Measurements from ENCODE around the gene FOXI3.
A peak's percentile ranks its signal among the peaks of the same experiment; 100 is the strongest.

Gene FOXI3

GRCh38 chr2:88481691-88482336 is 29.3 kb upstream of the FOXI3 start:
- no peak overlapping the region for H3K4me3 ChIP-seq (ENCODE audit: insufficient read length, low read depth)
- no peak overlapping the region for H3K9ac ChIP-seq (ENCODE audit: insufficient read length, low read depth)
- no peak for TF ChIP-seq YY1 (IDR thresholded peaks at IDR 0.05; ENCODE audit: insufficient read depth, insufficient read length)
- no peak for TF ChIP-seq SUZ12 (IDR thresholded peaks at IDR 0.05; ENCODE audit: extremely low read depth, insufficient read depth, insufficient read length)
- TF ChIP-seq ZNF274 (IDR thresholded peaks at IDR 0.05; ENCODE audit: low read depth, low read length): no peak
- no peak for DNase-seq (ENCODE audit: low read depth, low spot score)
- no peaks in the 10 kb centered on the region for H3K27me3 ChIP-seq (ENCODE audit: insufficient read depth, insufficient read length)
- no peaks in the 10 kb centered on the region for H3K36me3 ChIP-seq (ENCODE audit: insufficient read depth, insufficient read length, low read length)
- no peaks in the 10 kb centered on the region for H3K9me3 ChIP-seq (ENCODE audit: insufficient read depth, low read length)
- H3K4me1 ChIP-seq (ENCODE audit: insufficient read depth, insufficient read length): no peaks in the 10 kb centered on the region

DNA sequence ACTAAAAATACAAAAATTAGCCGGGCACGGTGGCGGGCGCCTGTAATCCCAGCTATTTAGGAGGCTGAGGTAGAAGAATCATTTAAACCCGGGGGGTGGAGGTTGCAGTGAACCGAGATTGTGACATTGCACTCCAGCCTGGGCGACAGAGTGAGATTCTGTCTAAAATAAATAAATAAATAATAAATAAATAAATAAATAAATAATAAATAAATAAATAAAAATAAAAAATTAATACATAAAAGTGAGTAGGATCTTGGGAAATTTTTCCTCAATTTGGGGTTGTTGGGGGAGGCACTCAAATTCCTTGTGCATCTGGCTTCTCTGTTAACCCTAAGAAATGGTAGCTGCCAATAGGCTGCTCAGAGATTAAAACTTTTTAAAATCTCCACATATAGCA is 20.3 kb upstream of the FOXI3 start:
- no peak for TF ChIP-seq ZNF274 (IDR thresholded peaks at IDR 0.05; ENCODE audit: low read depth, low read length)
- no peak for TF ChIP-seq YY1 (IDR thresholded peaks at IDR 0.05; ENCODE audit: insufficient read depth, insufficient read length)
- TF ChIP-seq SUZ12 (IDR thresholded peaks at IDR 0.05; ENCODE audit: extremely low read depth, insufficient read depth, insufficient read length): no peak
- H3K27me3 ChIP-seq (ENCODE audit: insufficient read depth, insufficient read length): no peaks in the 10 kb centered on the region

GRCh38 chr2:88471083-88471942 is 18.8 kb upstream of the FOXI3 start:
- Histone ChIP-seq H3K36me3 (ENCODE audit: insufficient read depth, insufficient read length, low read length) (no peaks in the 10 kb centered on the region), H3K4me3 (ENCODE audit: insufficient read length, low read depth) (no peak overlapping the region), H3K4me1 (ENCODE audit: insufficient read depth, insufficient read length) (peaks cover 2% of the 10 kb centered on the region), H3K27me3 (ENCODE audit: insufficient read depth, insufficient read length) (no peaks in the 10 kb centered on the region), H3K9ac (ENCODE audit: insufficient read length, low read depth) (peak overlapping the region; percentile 50), H3K9me3 (ENCODE audit: insufficient read depth, low read length) (no peaks in the 10 kb centered on the region)
- no peak for DNase-seq (ENCODE audit: low read depth, low spot score)
- TF ChIP-seq SUZ12 (IDR thresholded peaks at IDR 0.05; ENCODE audit: extremely low read depth, insufficient read depth, insufficient read length) (no peak), ZNF274 (IDR thresholded peaks at IDR 0.05; ENCODE audit: low read depth, low read length) (no peak), YY1 (IDR thresholded peaks at IDR 0.05; ENCODE audit: insufficient read depth, insufficient read length) (no peak)

More for the DNA sequence above, 20.3 kb upstream of the FOXI3 start:
- Histone ChIP-seq H3K9me3 (ENCODE audit: insufficient read depth, low read length) (no peaks in the 10 kb centered on the region), H3K4me3 (ENCODE audit: insufficient read length, low read depth) (no peak overlapping the region), H3K9ac (ENCODE audit: insufficient read length, low read depth) (no peak overlapping the region), H3K4me1 (ENCODE audit: insufficient read depth, insufficient read length) (peaks cover 2% of the 10 kb centered on the region), H3K36me3 (ENCODE audit: insufficient read depth, insufficient read length, low read length) (no peaks in the 10 kb centered on the region)
- DNase-seq (ENCODE audit: low read depth, low spot score): no peak

DNA sequence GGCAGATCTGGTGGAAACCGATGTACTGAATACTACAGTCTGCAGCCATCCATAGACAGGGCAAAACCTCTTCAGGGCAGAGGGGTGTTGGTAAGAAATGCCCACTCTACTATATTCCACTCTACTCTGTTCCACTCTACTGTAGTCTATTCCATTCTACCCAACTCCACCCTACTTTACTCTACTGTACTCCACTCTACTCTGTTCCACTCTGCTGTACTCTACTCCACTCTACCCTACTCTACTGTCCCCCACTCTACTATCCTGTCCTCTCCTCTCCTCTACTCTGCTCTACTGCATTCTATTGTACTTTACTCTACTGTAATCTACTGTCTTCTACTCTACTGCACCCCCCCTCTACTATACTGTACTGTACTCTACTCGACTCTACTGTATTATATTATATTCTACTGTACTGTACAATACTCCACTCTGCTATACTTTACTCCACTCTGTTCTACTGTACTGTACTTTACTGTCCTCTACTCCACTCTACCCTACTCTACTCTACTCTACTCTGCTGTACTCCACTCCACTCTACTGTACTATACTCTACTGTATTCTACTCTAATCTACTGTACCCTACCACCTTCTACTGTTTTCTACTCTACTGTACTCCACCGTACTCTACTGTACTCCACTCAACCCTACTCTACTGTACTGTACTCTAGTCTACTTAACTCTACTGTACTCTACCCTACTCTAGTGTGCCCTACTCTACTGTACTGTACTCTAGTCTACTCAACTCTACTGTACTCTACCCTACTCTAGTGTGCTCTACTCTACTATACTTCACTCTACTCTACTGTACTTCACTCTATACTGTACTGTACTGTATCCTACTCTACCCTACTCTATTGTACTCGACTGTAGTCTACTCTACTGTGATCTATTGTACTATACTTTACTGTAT is 17.0 kb upstream of the FOXI3 start:
- Histone ChIP-seq H3K9me3 (ENCODE audit: insufficient read depth, low read length) (no peaks in the 10 kb centered on the region), H3K4me3 (ENCODE audit: insufficient read length, low read depth) (no peak overlapping the region), H3K4me1 (ENCODE audit: insufficient read depth, insufficient read length) (peaks cover 3% of the 10 kb centered on the region), H3K9ac (ENCODE audit: insufficient read length, low read depth) (no peak overlapping the region), H3K36me3 (ENCODE audit: insufficient read depth, insufficient read length, low read length) (no peaks in the 10 kb centered on the region), H3K27me3 (ENCODE audit: insufficient read depth, insufficient read length) (no peaks in the 10 kb centered on the region)
- no peak for DNase-seq (ENCODE audit: low read depth, low spot score)
- TF ChIP-seq YY1 (IDR thresholded peaks at IDR 0.05; ENCODE audit: insufficient read depth, insufficient read length): no peak
- no peak for TF ChIP-seq ZNF274 (IDR thresholded peaks at IDR 0.05; ENCODE audit: low read depth, low read length)
- TF ChIP-seq SUZ12 (IDR thresholded peaks at IDR 0.05; ENCODE audit: extremely low read depth, insufficient read depth, insufficient read length): no peak

DNA sequence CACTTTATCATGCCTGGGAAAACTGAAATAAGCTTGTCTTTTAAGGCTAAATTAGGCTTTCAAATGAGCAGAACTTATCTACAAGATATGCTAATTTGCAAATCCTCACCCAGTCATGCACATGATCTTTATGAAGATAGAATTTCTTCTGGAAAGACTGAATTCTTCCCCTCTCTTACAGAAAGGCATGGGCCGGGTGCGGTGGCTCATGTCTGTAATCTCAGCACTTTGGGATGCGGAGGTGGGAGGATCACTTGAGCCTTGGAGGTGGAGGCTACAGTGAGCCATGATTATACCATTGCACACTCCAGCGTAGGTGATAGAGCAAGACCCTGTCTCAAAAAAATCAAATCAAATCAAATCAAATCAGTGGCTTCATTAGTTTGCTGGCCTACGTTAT is 11.7 kb upstream of the FOXI3 start:
- Histone ChIP-seq H3K27me3 (ENCODE audit: insufficient read depth, insufficient read length) (no peaks in the 10 kb centered on the region), H3K4me3 (ENCODE audit: insufficient read length, low read depth) (no peak overlapping the region), H3K4me1 (ENCODE audit: insufficient read depth, insufficient read length) (peaks cover 2% of the 10 kb centered on the region), H3K9ac (ENCODE audit: insufficient read length, low read depth) (no peak overlapping the region), H3K36me3 (ENCODE audit: insufficient read depth, insufficient read length, low read length) (no peaks in the 10 kb centered on the region), H3K9me3 (ENCODE audit: insufficient read depth, low read length) (no peaks in the 10 kb centered on the region)
- no peak for TF ChIP-seq YY1 (IDR thresholded peaks at IDR 0.05; ENCODE audit: insufficient read depth, insufficient read length)
- DNase-seq (ENCODE audit: low read depth, low spot score): no peak

DNA sequence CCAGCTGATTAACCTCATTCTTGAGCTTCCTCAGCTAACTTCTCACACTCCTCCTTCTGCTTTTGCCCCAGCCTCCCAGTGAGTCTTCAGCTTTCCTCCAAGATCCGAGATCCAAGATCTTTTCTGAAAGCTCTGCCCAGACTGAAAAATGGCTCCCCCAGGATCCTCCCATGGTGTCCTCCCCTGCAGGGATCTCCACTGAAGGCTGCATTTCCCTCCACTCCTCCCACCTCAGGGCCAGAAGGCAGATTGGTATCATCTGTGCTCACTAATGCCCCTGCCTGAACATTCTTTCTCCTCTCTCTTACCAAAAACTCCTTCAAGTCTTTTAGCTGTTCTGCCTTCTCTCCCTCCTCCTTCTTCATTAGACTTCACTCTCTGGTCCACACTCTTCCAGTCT is 6.1 kb upstream of the FOXI3 start:
- Histone ChIP-seq H3K27me3 (ENCODE audit: insufficient read depth, insufficient read length) (no peaks in the 10 kb centered on the region), H3K36me3 (ENCODE audit: insufficient read depth, insufficient read length, low read length) (no peaks in the 10 kb centered on the region), H3K4me1 (ENCODE audit: insufficient read depth, insufficient read length) (peaks cover 2% of the 10 kb centered on the region), H3K9ac (ENCODE audit: insufficient read length, low read depth) (no peak overlapping the region), H3K4me3 (ENCODE audit: insufficient read length, low read depth) (no peak overlapping the region), H3K9me3 (ENCODE audit: insufficient read depth, low read length) (no peaks in the 10 kb centered on the region)
- DNase-seq (ENCODE audit: low read depth, low spot score): no peak
- TF ChIP-seq ZNF274 (IDR thresholded peaks at IDR 0.05; ENCODE audit: low read depth, low read length) (no peak), YY1 (IDR thresholded peaks at IDR 0.05; ENCODE audit: insufficient read depth, insufficient read length) (no peak), SUZ12 (IDR thresholded peaks at IDR 0.05; ENCODE audit: extremely low read depth, insufficient read depth, insufficient read length) (no peak)
